GM12891 (cell line): ENCODE results near the gene KYAT1.

ENCODE experiments used
- PAX5 ChIP-seq: IDR thresholded peaks from 2 replicates; pipeline ENCODE4 v1.6.1; 2011; ENCODE audit warnings: low read length, moderate library complexity, mild to moderate bottlenecking; ENCODE audit not compliant: insufficient read depth, severe bottlenecking
- POLR2A ChIP-seq: IDR thresholded peaks from 2 replicates; pipeline ENCODE4 v1.6.1; 2011; ENCODE audit warnings: low read depth, low read length, control low read depth
- POLR2AphosphoS5 ChIP-seq: IDR thresholded peaks from 2 replicates; pipeline ENCODE4 v1.6.1; 2011; ENCODE audit warnings: low read depth, low read length, control low read depth
- SPI1 ChIP-seq: IDR thresholded peaks from 2 replicates; pipeline ENCODE4 v1.6.1; 2011; ENCODE audit warnings: low read depth, low read length, control low read depth
- TAF1 ChIP-seq: IDR thresholded peaks from 2 replicates; pipeline ENCODE4 v1.6.1; 2011; ENCODE audit warnings: low read depth, low read length, control low read depth

DNA sequence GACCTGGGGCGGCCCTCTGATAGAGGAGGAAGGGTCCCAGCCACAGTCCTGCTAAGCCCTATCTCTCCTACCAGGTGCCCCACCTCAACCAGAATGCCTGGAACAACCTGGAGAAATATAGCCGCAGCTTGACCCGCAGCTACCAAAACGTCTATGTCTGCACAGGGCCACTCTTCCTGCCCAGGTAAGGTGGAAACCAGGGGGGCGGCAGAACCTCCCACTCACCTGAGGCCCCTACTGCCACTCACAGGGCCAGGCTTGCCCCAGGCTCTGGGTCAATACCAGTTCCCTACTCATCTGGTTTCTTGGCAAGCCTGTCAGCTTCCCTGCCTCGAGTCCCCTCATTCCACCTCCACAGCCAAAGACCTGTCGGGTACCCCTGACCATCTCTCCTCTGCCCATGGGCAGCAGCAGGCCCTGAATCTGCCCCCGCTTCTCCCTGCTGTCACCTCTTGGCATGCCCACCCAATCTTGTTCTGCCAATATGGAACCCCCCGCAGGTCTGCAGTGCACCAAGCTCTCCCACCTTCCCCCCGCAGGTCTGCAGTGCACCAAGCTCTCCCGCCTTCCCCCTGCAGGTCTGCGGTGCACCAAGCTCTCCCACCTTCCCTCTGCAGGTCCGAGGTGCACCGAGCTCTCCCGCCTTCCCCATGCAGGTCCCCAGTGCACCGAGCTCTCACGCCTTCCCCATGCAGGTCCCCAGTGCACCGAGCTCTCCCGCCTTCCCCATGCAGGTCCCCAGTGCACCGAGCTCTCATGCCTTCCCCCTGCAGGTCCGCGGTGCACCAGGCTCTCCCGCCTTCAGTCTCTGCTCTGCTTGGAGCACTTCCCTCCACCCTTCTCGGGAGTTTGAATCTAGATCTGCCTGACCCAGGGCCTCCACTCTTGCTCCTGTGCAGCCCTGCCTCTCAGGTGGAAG lies 60.8 kb downstream of the KYAT1 start:
- peak; percentile 29; the same call in 1 of the 2 replicates for TF ChIP-seq POLR2A
- TF ChIP-seq POLR2AphosphoS5 = no peak
- TF ChIP-seq TAF1 = no peak
- TF ChIP-seq PAX5 = no peak
- no peak for TF ChIP-seq SPI1
